GM18511 (cell line): ENCODE measurements around the gene OSM.

Source experiments
- ATAC-seq: cut with Tn5 transposase; IDR thresholded peaks from one replicate; pipeline ENCODE4 v1.9.1; 2021; ENCODE audit warnings: mild to moderate bottlenecking, moderate library complexity; ENCODE audit not compliant: unreplicated experiment

Gene OSM

GRCh38 chr22:30297991-30298701 is 31.5 kb upstream of the OSM start:
- ATAC-seq = no peak

- ATAC-seq = no peak
Observed at GRCh38 chr22:30297276-30297990, 30.8 kb upstream of the OSM start.

- no peak for ATAC-seq
Observed at GRCh38 chr22:30296833-30297232, 30.2 kb upstream of the OSM start.

- ATAC-seq = no peak
Observed at GRCh38 chr22:30296324-30296723, 29.7 kb upstream of the OSM start.

GRCh38 chr22:30295576-30295975 is 28.9 kb upstream of the OSM start:
- no peak for ATAC-seq

GRCh38 chr22:30294830-30295229 is 28.2 kb upstream of the OSM start:
- no peak for ATAC-seq

- no peak for ATAC-seq
Observed at GRCh38 chr22:30294066-30294465, 27.4 kb upstream of the OSM start.

- ATAC-seq = no peak
Observed at GRCh38 chr22:30293026-30293425, 26.4 kb upstream of the OSM start.

GRCh38 chr22:30292069-30292970 is 25.7 kb upstream of the OSM start:
- ATAC-seq = no peak

- no peak for ATAC-seq
Observed at GRCh38 chr22:30291058-30291892, 24.6 kb upstream of the OSM start.

GRCh38 chr22:30290342-30291057 is 23.8 kb upstream of the OSM start:
- no peak for ATAC-seq

GRCh38 chr22:30289980-30290313 is 23.3 kb upstream of the OSM start:
- peak; percentile 21 for ATAC-seq

- ATAC-seq = peak; percentile 53
Observed at GRCh38 chr22:30289141-30289979, 22.7 kb upstream of the OSM start, which contains the start of gene CASTOR1. Gene CASTOR1 (minus strand): TSS chr22:30289505. CDS start chr22:30289497, 8 bp downstream.

GRCh38 chr22:30288419-30289140 is 21.9 kb upstream of the OSM start:
- no peak for ATAC-seq

GRCh38 chr22:30287648-30288418 is 21.2 kb upstream of the OSM start:
- ATAC-seq = no peak

- no peak for ATAC-seq
Observed at GRCh38 chr22:30286813-30287647, 20.4 kb upstream of the OSM start.

GRCh38 chr22:30286331-30286730 is 19.7 kb upstream of the OSM start:
- no peak for ATAC-seq
